HepG2 (cell line): ENCODE measurements around the gene SUCLG2. TPM values are rescaled to one million over a fixed set of nuclear protein-coding genes. Genes with fewer than 3 reads are reported as not detected.
A peak's percentile ranks its signal among the peaks of the same experiment; 100 is the strongest.

Experiments
- ATAC-seq: fragments of 200-7000 bp; cut with Tn5 transposase; 3 replicates; pipeline ENCODE4 v1.9.1; 2020; ENCODE audit warnings: mild to moderate bottlenecking, moderate library complexity
- BruUV-seq: library from RNA; stranded (reverse); fragments of 400-500 nt; replicated peaks from 2 replicates; lab custom pipeline; 2021; lab: Mats Ljungman, UMichigan
- CTCF ChIA-PET: fragments of 300-600 bp; formaldehyde crosslinking; extraction: SDS; loops from one replicate; lab custom pipeline; 2021; ENCODE audit warnings: low total read pairs, inconsistent platforms, low intra/inter-chr PET ratio; lab: Yijun Ruan, JAX
- POLR2A ChIA-PET: fragments of 350-600 bp; sonication (Branson Sonifier 250); formaldehyde crosslinking; loops from one replicate; lab custom pipeline; 2020; ENCODE audit warnings: antibody characterized with exemption, inconsistent platforms; lab: Yijun Ruan, JAX
- DNase-seq: peaks from one replicate; pipeline ENCODE4 v3.0.0-alpha.2; 2015; ENCODE audit warnings: low spot score
- FAIRE-seq: peaks from 3 replicates; lab custom pipeline; 2011; peaks lifted over from hg19 to GRCh38; lab: Jason Lieb, UNC
- H2AFZ ChIP-seq: one replicate; pipeline ENCODE4 v1.6.1; 2011; ENCODE audit warnings: low read length, inconsistent platforms
- H3K27ac ChIP-seq: fragments of 300-600 bp; 3 replicates; pipeline ENCODE4 v1.8.0; 2011; ENCODE audit warnings: mixed run types, mild to moderate bottlenecking, mixed read lengths, low read length, inconsistent platforms; ENCODE audit not compliant: insufficient read depth; ENCODE audit errors: extremely low read length
- H3K27me3 ChIP-seq, 2 experiments: fragments of 200-600 bp in 1 of 2; 2 replicates in 1 of 2; 3 replicates in 1 of 2; pipeline versions ENCODE4 v1.6.0 to v1.8.0; 2011; ENCODE audit warnings: low read length in 2 of 2, mild to moderate bottlenecking in 2 of 2, moderate library complexity in 2 of 2, inconsistent platforms in 1 of 2; ENCODE audit not compliant: insufficient read depth in 2 of 2, control insufficient read depth in 1 of 2
- H3K36me3 ChIP-seq, 2 experiments: fragments of 200-600 bp in 1 of 2; replicated peaks in 1 of 2; 2 replicates in 1 of 2; 3 replicates in 1 of 2; pipeline versions ENCODE4 v1.5.1 to v1.8.0; 2011; ENCODE audit warnings: low read length in 2 of 2, inconsistent platforms in 1 of 2; ENCODE audit not compliant: insufficient read depth in 2 of 2, control insufficient read depth in 1 of 2
- H3K4me1 ChIP-seq: 2 replicates; pipeline ENCODE4 v1.5.1; 2012; ENCODE audit warnings: low read length, inconsistent platforms; ENCODE audit not compliant: insufficient read depth
- H3K4me2 ChIP-seq: 2 replicates; pipeline ENCODE4 v1.6.0; 2011; ENCODE audit warnings: low read depth, low read length, inconsistent platforms
- H3K4me3 ChIP-seq, 3 experiments: fragments of 200-600 bp in 1 of 3; sonication (generic), shearing (Covaris generic) in 1 of 3; replicated peaks in 1 of 3; 2 replicates each; pipeline ENCODE4 v1.5.1; 2011 to 2016; ENCODE audit warnings: low read length in 3 of 3, inconsistent platforms in 2 of 3, low read depth in 2 of 3, mild to moderate bottlenecking in 2 of 3, control low read depth in 1 of 3, mixed read lengths in 1 of 3; ENCODE audit not compliant: insufficient read depth in 1 of 3
- H3K79me2 ChIP-seq: one replicate; pipeline ENCODE4 v1.6.1; 2011; ENCODE audit warnings: low read length, inconsistent platforms; ENCODE audit not compliant: insufficient read depth
- H3K9ac ChIP-seq: 2 replicates; pipeline ENCODE4 v1.6.0; 2011; ENCODE audit warnings: mild to moderate bottlenecking, low read depth, low read length, inconsistent platforms; ENCODE audit not compliant: insufficient read depth
- H3K9me3 ChIP-seq: 2 replicates; pipeline ENCODE4 v1.5.1; 2012; ENCODE audit warnings: mild to moderate bottlenecking, low read length
- H4K20me1 ChIP-seq: 2 replicates; pipeline ENCODE4 v1.6.0; 2011; ENCODE audit warnings: inconsistent platforms, mild to moderate bottlenecking, low read length, moderate library complexity; ENCODE audit not compliant: insufficient read depth
- HNF4G ChIP-seq, 2 experiments: sonication (generic) in 1 of 2; formaldehyde crosslinking in 1 of 2; IDR thresholded peaks; 2 replicates each; pipeline versions ENCODE4 v1.4.0 to v1.6.1; 2011 to 2020; ENCODE audit warnings: borderline replicate concordance in 2 of 2, low read depth in 2 of 2, mild to moderate bottlenecking in 2 of 2, low read length in 1 of 2, missing genetic modification reagents in 1 of 2, moderate library complexity in 1 of 2
- MIXL1 ChIP-seq: IDR thresholded peaks from 2 replicates; pipeline ENCODE4 v1.6.1; 2016
- NR2F1 ChIP-seq, 2 experiments: fragments of 450-650 bp in 1 of 2; formaldehyde crosslinking in 1 of 2; IDR thresholded peaks; 2 replicates each; pipeline versions ENCODE4 v1.5.0 to v1.6.1; 2016 to 2020; ENCODE audit warnings: mild to moderate bottlenecking in 1 of 2, missing compliant biosample characterization in 1 of 2, missing genetic modification reagents in 1 of 2, moderate library complexity in 1 of 2
- SOX5 ChIP-seq: IDR thresholded peaks from 2 replicates; pipeline ENCODE4 v1.6.1; 2016; ENCODE audit warnings: borderline replicate concordance
- TAF15 ChIP-seq: fragments of 200-400 bp; formaldehyde crosslinking; IDR thresholded peaks from one replicate; pipeline ENCODE4 v1.6.1; 2018; ENCODE audit warnings: mild to moderate bottlenecking, low read depth, low read length; ENCODE audit not compliant: poor library complexity, severe bottlenecking
- ZNF598 ChIP-seq: sonication (generic); formaldehyde crosslinking; IDR thresholded peaks from 2 replicates; pipeline ENCODE4 v1.5.1; 2020; ENCODE audit warnings: mild to moderate bottlenecking, missing genetic modification reagents, borderline replicate concordance
- WGBS: methylation state at CpG from one replicate; pipeline ENCODE4 v1.1.6; 2017; ENCODE audit warnings: low lambda C conversion rate; 5-methylcytosine and 5-hydroxymethylcytosine counted together
- in situ Hi-C: cut with HindIII; loops from 2 replicates; pipeline ENCODE4 v1.10.0; 2017; ENCODE audit warnings: low pct_unique_long_range_greater_than_20kb; ENCODE audit not compliant: extremely low pct_ligation_motif_present
- intact Hi-C: fragments of 100-400 bp; cut with micrococcal nuclease; formaldehyde crosslinking; loops from one replicate; pipeline ENCODE4 v1.10.0; 2022; ENCODE audit not compliant: unreplicated experiment
- polyA plus RNA-seq, 8 experiments: library from polyadenylated mRNA; depleted of rRNA in 3 of 8; stranded (reverse) in 7 of 8; unstranded in 1 of 8; fragments of >200 nt; fragmentation: Illumina TruSeq in 4 of 8; extraction: Trizol in 4 of 8; gene quantifications; 2 replicates each; pipeline versions ENCODE4 v1.2.1 to v1.2.3, GENCODE V29; 2011 to 2016; ENCODE audit warnings: low read depth in 4 of 8, missing spikeins in 1 of 8, mixed read lengths in 1 of 8; ENCODE audit not compliant: insufficient read depth in 1 of 8
- total RNA-seq, 5 experiments: library from RNA; depleted of rRNA; stranded (reverse); fragments of >200 nt; fragmentation: Illumina TruSeq; extraction: Trizol; gene quantifications; 2 replicates each; pipeline ENCODE4 v1.2.3, GENCODE V29; 2016; ENCODE audit warnings: low read depth in 1 of 5
- TF ChIP-seq, protein P1 (sequence below): sonication (generic); formaldehyde crosslinking; IDR thresholded peaks from 2 replicates; pipeline ENCODE4 v1.8.1; 2023; ENCODE audit warnings: mild to moderate bottlenecking, missing genetic modification reagents
- TF ChIP-seq, protein P2 (sequence below): IDR thresholded peaks from 2 replicates; pipeline ENCODE4 v1.6.1; 2012; ENCODE audit warnings: low read depth, low read length, improper control_type of control experiment

SUCLG2 gene
- total and polyA plus RNA-seq, 2 of the 13 experiments (the other 11 are each of a cell fraction or from before 2014, with no cell fraction given), result 21.4 to 64.9 TPM

DNA sequence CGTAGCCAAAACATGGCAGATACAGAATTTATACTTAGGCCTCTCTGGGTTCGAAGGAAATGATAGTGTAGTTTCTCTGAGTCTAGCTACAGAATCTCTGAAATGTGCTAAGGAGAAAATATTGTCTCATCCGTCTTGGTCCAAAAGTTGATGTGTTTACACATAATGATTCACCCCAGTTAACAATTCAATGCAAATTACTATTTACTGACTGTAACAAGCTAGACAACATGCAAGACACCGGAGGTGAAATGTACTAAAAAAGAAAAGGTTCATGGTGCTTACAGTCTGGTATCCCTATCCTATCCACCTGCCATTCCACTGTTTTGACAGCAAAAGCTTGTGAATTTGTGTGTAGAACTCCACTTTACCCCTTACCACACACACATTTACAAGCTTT lies 146.8 kb downstream of the SUCLG2 start:
- H3K27me3 ChIP-seq, result no peaks in the 10 kb centered on the region
- ATAC-seq, result no peak
- H4K20me1 ChIP-seq, result no peaks in the 10 kb centered on the region
- 0 out of 5 replicates have a peak, but pooled peaks cover 0 to 12% of the 10 kb centered on the region in 2 experiments for H3K36me3 ChIP-seq
- CTCF ChIA-PET, result no interaction called here
- H3K9ac ChIP-seq, result no peak overlapping the region
- DNase-seq, result no peak
- no peaks in the 10 kb centered on the region for H3K9me3 ChIP-seq
- BruUV-seq, result no TSS peak
- in situ Hi-C loops (no loop called here), intact Hi-C loops (no loop called here)
- no peaks in the 10 kb centered on the region for H3K4me1 ChIP-seq
- no peak overlapping the region for H3K27ac ChIP-seq
- no peaks in the 10 kb centered on the region for H3K79me2 ChIP-seq
- POLR2A ChIA-PET, result no interaction called here
- TF ChIP-seq, protein P1, sequence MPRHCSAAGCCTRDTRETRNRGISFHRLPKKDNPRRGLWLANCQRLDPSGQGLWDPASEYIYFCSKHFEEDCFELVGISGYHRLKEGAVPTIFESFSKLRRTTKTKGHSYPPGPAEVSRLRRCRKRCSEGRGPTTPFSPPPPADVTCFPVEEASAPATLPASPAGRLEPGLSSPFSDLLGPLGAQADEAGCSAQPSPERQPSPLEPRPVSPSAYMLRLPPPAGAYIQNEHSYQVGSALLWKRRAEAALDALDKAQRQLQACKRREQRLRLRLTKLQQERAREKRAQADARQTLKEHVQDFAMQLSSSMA, result no peak
- no peak for TF ChIP-seq ZNF598 (CRISPR knock-in tag)
- no peak overlapping the region for H3K4me3 ChIP-seq
- H2AFZ ChIP-seq, result no peak overlapping the region
- WGBS, result 97% methylated on average over 4 of the region's 4 CpGs
- no peak for FAIRE-seq
- no peak overlapping the region for H3K4me2 ChIP-seq

DNA sequence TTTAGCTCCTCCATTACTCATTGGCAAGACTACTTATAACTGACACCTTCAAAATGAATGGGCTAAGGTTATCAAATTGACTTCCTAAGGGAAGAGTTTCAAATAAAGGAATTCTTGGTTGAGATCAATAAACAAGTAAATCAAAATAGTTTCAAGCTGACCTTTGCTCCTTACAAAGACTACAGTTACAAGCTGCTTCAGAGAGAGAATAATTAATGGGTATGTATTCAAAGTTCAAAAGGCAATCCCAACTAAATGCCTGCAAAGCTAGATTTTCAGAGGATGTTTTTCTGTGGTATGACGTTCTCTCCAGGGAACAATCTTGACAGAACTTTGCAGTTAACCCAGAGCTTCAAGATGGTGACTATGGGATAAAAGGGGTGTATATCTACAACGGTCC lies 153.7 kb downstream of the SUCLG2 start:
- H4K20me1 ChIP-seq, result no peaks in the 10 kb centered on the region
- H2AFZ ChIP-seq, result no peak overlapping the region
- ChIA-PET CTCF (no interaction called here), POLR2A (no interaction called here)
- intact Hi-C loops (no loop called here), in situ Hi-C loops (no loop called here)
- TF ChIP-seq, protein P2, sequence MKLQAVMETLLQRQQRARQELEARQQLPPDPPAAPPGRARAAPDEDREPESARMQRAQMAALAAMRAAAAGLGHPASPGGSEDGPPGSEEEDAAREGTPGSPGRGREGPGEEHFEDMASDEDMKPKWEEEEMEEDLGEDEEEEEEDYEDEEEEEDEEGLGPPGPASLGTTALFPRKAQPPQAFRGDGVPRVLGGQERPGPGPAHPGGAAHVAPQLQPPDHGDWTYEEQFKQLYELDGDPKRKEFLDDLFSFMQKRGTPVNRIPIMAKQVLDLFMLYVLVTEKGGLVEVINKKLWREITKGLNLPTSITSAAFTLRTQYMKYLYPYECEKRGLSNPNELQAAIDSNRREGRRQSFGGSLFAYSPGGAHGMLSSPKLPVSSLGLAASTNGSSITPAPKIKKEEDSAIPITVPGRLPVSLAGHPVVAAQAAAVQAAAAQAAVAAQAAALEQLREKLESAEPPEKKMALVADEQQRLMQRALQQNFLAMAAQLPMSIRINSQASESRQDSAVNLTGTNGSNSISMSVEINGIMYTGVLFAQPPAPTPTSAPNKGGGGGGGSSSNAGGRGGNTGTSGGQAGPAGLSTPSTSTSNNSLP, result peak; percentile 49; the same call in 1 of the 2 replicates
- TF ChIP-seq NR2F1 (CRISPR knock-in tag; IDR thresholded peaks at IDR 0.05), result 0 out of 4 replicates have a peak, but pooled peaks of 1 of the 2 experiments have one; percentile 32
- 0 out of 2 replicates have a peak, but pooled peaks have one; percentile 13 for TF ChIP-seq HNF4G (IDR thresholded peaks at IDR 0.05; ENCODE audit: borderline replicate concordance, low read depth, low read length)
- no peak for TF ChIP-seq HNF4G (CRISPR knock-in tag; IDR thresholded peaks at IDR 0.05; ENCODE audit: borderline replicate concordance, low read depth)
- no peak for TF ChIP-seq TAF15
- peak; percentile 50; the same call in 1 of the 2 replicates for TF ChIP-seq MIXL1
- no peak for TF ChIP-seq SOX5 (CRISPR knock-in tag)
- H3K9ac ChIP-seq, result no peak overlapping the region
- H3K79me2 ChIP-seq, result no peaks in the 10 kb centered on the region
- no TSS peak for BruUV-seq
- WGBS, result 76% methylated on average over 2 of the region's 2 CpGs
- peaks cover 12% of the 10 kb centered on the region for H3K4me1 ChIP-seq
- DNase-seq (peak; percentile 20), FAIRE-seq (no peak), ATAC-seq (peak; percentile 68)
- H3K36me3 ChIP-seq, result peaks cover 0 to 5% of the 10 kb centered on the region in 2 experiments; a peak in 1 of 5 replicates
- H3K27me3 ChIP-seq, result no peaks in the 10 kb centered on the region
- no peak overlapping the region for H3K27ac ChIP-seq
- no peaks in the 10 kb centered on the region for H3K9me3 ChIP-seq
- H3K4me3 ChIP-seq, result no peak overlapping the region
- H3K4me2 ChIP-seq, result no peak overlapping the region
